ENCODE measurements around the gene APBA2. TPM values are rescaled to one million over a fixed set of nuclear protein-coding genes. Genes with fewer than 3 reads are reported as not detected.

Gene APBA2
- total RNA-seq, 1 experiment from 2014 or later: 11.2 TPM

GRCh38 chr15:28948036-28948435, 62.3 kb downstream of the APBA2 start:
- Mint-ChIP-seq H3K27ac (no peak overlapping the region), H3K9me3 (peaks cover 16% of the 10 kb centered on the region), H3K4me3 (no peak overlapping the region), H3K36me3 (peaks cover 17% of the 10 kb centered on the region), H3K4me1 (peaks cover 8% of the 10 kb centered on the region), H3K27me3 (ENCODE audit: low read depth) (no peaks in the 10 kb centered on the region)
- POLR2A ChIA-PET: no interaction called here
- ATAC-seq: no peak
- DNase-seq (ENCODE audit: low spot score): no peak
- CTCF ChIA-PET: interaction anchor here (0.8 to 1.6 kb wide), 3 partner anchors 10 to 154 kb away, joined by 3 to 6 read pairs (median 3); no protein-coding TSS in a partner anchor
- TF ChIP-seq RELA (CRISPR knock-in tag; IDR thresholded peaks at IDR 0.05; ENCODE audit: borderline replicate concordance): no peak
- TF ChIP-seq ZNF138 (CRISPR knock-in tag; conservative IDR thresholded peaks at IDR 0.05): no peak
- no peak for TF ChIP-seq CREM (CRISPR knock-in tag; IDR thresholded peaks at IDR 0.05)
- TF ChIP-seq ZBTB43 (CRISPR knock-in tag; IDR thresholded peaks at IDR 0.05): no peak
- no peak for TF ChIP-seq KAT7 (CRISPR knock-in tag; IDR thresholded peaks at IDR 0.05; ENCODE audit: borderline replicate concordance)
- TF ChIP-seq, protein P1, sequence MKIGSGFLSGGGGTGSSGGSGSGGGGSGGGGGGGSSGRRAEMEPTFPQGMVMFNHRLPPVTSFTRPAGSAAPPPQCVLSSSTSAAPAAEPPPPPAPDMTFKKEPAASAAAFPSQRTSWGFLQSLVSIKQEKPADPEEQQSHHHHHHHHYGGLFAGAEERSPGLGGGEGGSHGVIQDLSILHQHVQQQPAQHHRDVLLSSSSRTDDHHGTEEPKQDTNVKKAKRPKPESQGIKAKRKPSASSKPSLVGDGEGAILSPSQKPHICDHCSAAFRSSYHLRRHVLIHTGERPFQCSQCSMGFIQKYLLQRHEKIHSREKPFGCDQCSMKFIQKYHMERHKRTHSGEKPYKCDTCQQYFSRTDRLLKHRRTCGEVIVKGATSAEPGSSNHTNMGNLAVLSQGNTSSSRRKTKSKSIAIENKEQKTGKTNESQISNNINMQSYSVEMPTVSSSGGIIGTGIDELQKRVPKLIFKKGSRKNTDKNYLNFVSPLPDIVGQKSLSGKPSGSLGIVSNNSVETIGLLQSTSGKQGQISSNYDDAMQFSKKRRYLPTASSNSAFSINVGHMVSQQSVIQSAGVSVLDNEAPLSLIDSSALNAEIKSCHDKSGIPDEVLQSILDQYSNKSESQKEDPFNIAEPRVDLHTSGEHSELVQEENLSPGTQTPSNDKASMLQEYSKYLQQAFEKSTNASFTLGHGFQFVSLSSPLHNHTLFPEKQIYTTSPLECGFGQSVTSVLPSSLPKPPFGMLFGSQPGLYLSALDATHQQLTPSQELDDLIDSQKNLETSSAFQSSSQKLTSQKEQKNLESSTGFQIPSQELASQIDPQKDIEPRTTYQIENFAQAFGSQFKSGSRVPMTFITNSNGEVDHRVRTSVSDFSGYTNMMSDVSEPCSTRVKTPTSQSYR (CRISPR knock-in tag; IDR thresholded peaks at IDR 0.05): no peak
- no peak for TF ChIP-seq ZNF121 (CRISPR knock-in tag; IDR thresholded peaks at IDR 0.05)
- TF ChIP-seq TEAD1 (CRISPR knock-in tag; IDR thresholded peaks at IDR 0.05): no peak

DNA sequence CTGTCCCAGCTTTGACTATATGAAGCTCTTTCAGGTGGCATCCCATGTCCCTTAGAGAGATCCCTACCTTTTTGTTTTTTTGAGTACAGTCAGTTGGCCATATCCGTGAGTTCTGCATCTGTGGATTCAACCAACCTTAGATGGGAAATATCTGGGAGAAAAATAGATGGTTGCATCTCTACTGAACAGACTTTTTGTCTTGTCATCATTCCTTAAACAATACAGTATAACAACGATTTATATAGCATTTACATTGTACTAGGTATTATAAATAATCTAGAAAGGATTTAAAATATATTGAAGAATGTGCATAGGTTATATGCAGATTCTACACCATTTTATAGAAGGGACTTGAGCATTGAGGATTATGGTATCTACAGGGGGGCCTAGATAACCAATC, 65.1 kb downstream of the APBA2 start:
- POLR2A ChIA-PET: no interaction called here
- Mint-ChIP-seq H3K36me3 (peaks cover 7% of the 10 kb centered on the region), H3K27me3 (ENCODE audit: low read depth) (no peaks in the 10 kb centered on the region), H3K9me3 (peaks cover 8% of the 10 kb centered on the region), H3K4me3 (no peak overlapping the region), H3K4me1 (peaks cover 34% of the 10 kb centered on the region), H3K27ac (no peak overlapping the region)
- CTCF ChIA-PET: interaction anchor here (0.9 to 1.4 kb wide), 2 partner anchors 16 to 189 kb away, joined by 3 read pairs; no protein-coding TSS in a partner anchor
- DNase-seq (ENCODE audit: low spot score): no peak
- no peak for ATAC-seq
- TF ChIP-seq, protein P2, sequence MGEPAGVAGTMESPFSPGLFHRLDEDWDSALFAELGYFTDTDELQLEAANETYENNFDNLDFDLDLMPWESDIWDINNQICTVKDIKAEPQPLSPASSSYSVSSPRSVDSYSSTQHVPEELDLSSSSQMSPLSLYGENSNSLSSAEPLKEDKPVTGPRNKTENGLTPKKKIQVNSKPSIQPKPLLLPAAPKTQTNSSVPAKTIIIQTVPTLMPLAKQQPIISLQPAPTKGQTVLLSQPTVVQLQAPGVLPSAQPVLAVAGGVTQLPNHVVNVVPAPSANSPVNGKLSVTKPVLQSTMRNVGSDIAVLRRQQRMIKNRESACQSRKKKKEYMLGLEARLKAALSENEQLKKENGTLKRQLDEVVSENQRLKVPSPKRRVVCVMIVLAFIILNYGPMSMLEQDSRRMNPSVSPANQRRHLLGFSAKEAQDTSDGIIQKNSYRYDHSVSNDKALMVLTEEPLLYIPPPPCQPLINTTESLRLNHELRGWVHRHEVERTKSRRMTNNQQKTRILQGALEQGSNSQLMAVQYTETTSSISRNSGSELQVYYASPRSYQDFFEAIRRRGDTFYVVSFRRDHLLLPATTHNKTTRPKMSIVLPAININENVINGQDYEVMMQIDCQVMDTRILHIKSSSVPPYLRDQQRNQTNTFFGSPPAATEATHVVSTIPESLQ (CRISPR knock-in tag; IDR thresholded peaks at IDR 0.05): no peak
- TF ChIP-seq STAT6 (CRISPR knock-in tag; conservative IDR thresholded peaks at IDR 0.05; ENCODE audit: low read depth) (no peak), CTCF (IDR thresholded peaks at IDR 0.05) (no peak), PRRX2 (CRISPR knock-in tag; IDR thresholded peaks at IDR 0.05) (no peak), ZNF423 (CRISPR knock-in tag; IDR thresholded peaks at IDR 0.05) (no peak), TEAD1 (CRISPR knock-in tag; IDR thresholded peaks at IDR 0.05) (no peak), ZNF671 (CRISPR knock-in tag; IDR thresholded peaks at IDR 0.05) (no peak), ZNF416 (CRISPR knock-in tag; IDR thresholded peaks at IDR 0.05) (no peak), IRF2 (CRISPR knock-in tag; IDR thresholded peaks at IDR 0.05; ENCODE audit: borderline replicate concordance, low read depth) (no peak), NR2C2 (CRISPR knock-in tag; IDR thresholded peaks at IDR 0.05) (no peak), ZNF396 (CRISPR knock-in tag; IDR thresholded peaks at IDR 0.05; ENCODE audit: borderline replicate concordance) (no peak), SMAD3 (CRISPR knock-in tag; IDR thresholded peaks at IDR 0.05; ENCODE audit: borderline replicate concordance) (no peak)
- TF ChIP-seq, protein P3, sequence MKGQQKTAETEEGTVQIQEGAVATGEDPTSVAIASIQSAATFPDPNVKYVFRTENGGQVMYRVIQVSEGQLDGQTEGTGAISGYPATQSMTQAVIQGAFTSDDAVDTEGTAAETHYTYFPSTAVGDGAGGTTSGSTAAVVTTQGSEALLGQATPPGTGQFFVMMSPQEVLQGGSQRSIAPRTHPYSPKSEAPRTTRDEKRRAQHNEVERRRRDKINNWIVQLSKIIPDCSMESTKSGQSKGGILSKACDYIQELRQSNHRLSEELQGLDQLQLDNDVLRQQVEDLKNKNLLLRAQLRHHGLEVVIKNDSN (CRISPR knock-in tag; IDR thresholded peaks at IDR 0.05): no peak
- TF ChIP-seq, protein P4, sequence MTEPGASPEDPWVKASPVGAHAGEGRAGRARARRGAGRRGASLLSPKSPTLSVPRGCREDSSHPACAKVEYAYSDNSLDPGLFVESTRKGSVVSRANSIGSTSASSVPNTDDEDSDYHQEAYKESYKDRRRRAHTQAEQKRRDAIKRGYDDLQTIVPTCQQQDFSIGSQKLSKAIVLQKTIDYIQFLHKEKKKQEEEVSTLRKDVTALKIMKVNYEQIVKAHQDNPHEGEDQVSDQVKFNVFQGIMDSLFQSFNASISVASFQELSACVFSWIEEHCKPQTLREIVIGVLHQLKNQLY (CRISPR knock-in tag; IDR thresholded peaks at IDR 0.05): no peak
- TF ChIP-seq, protein P5, sequence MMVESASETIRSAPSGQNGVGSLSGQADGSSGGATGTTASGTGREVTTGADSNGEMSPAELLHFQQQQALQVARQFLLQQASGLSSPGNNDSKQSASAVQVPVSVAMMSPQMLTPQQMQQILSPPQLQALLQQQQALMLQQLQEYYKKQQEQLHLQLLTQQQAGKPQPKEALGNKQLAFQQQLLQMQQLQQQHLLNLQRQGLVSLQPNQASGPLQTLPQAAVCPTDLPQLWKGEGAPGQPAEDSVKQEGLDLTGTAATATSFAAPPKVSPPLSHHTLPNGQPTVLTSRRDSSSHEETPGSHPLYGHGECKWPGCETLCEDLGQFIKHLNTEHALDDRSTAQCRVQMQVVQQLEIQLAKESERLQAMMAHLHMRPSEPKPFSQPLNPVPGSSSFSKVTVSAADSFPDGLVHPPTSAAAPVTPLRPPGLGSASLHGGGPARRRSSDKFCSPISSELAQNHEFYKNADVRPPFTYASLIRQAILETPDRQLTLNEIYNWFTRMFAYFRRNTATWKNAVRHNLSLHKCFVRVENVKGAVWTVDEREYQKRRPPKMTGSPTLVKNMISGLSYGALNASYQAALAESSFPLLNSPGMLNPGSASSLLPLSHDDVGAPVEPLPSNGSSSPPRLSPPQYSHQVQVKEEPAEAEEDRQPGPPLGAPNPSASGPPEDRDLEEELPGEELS (CRISPR knock-in tag; IDR thresholded peaks at IDR 0.05): no peak
